Measurements from ENCODE around the gene ULBP2. TPM values are rescaled to one million over a fixed set of nuclear protein-coding genes. Genes with fewer than 3 reads are reported as not detected.

ULBP2 gene
- polyA plus RNA-seq, 1 donor (not counting 4 experiments of a cell fraction or from before 2014, with no cell fraction given), result 11.8 TPM

- FAIRE-seq, result no peak
- no peaks in the 10 kb centered on the region for H3K9me1 ChIP-seq (ENCODE audit: control insufficient read depth, extremely low read depth, insufficient read depth, low read length)
- no peak for DNase-seq (ENCODE audit: low read depth, low spot score)
- peaks cover 66% of the 10 kb centered on the region for H3K27me3 ChIP-seq (ENCODE audit: control insufficient read depth, extremely low read depth, insufficient read depth, low read length)
- H2AFZ ChIP-seq (ENCODE audit: control insufficient read depth, low read length), result no peak overlapping the region
- H3K9ac ChIP-seq (ENCODE audit: control insufficient read depth, extremely low read depth, insufficient read depth, low read length), result no peak overlapping the region
- H4K20me1 ChIP-seq (ENCODE audit: control insufficient read depth, extremely low read depth, insufficient read depth, low read length), result no peaks in the 10 kb centered on the region
- H3K79me2 ChIP-seq (ENCODE audit: control insufficient read depth, insufficient read depth, low read length), result no peaks in the 10 kb centered on the region
- H3K36me3 ChIP-seq (ENCODE audit: control insufficient read depth in 2 of 2, extremely low read depth in 1 of 2, insufficient read depth in 2 of 2, low read length in 2 of 2), result no peaks in the 10 kb centered on the region
- no peaks in the 10 kb centered on the region for H3K4me1 ChIP-seq (ENCODE audit: control insufficient read depth, extremely low read depth, insufficient read depth, low read length)
- TF ChIP-seq EZH2 (IDR thresholded peaks at IDR 0.05; ENCODE audit: low read length), result no peak
- no peak for TF ChIP-seq CTCF (optimal IDR thresholded peaks at IDR 0.05 in 1 of 3, IDR thresholded peaks at IDR 0.05 in 1 of 3, conservative IDR thresholded peaks at IDR 0.05 in 1 of 3; ENCODE audit: extremely low read depth in 1 of 3, insufficient read depth in 2 of 3, low read length in 3 of 3)
- no peaks in the 10 kb centered on the region for H3K9me3 ChIP-seq (ENCODE audit: control insufficient read depth, low read depth, low read length)
- H3K27ac ChIP-seq (ENCODE audit: control insufficient read depth, insufficient read depth, low read length), result no peak overlapping the region
- no peak overlapping the region for H3K4me3 ChIP-seq (ENCODE audit: control insufficient read depth in 2 of 3, extremely low read depth in 1 of 3, insufficient read depth in 2 of 3, low read depth in 1 of 3, low read length in 3 of 3)
- no peak overlapping the region for H3K4me2 ChIP-seq (ENCODE audit: control insufficient read depth, extremely low read depth, insufficient read depth, low read depth, low read length)
- dilution Hi-C loops (cut with MboI; ENCODE audit: extremely low pct_ligation_motif_present, low sequenced_read_pairs), result no loop called here
These were observed 41.3 kb downstream of the ULBP2 start for GRCh38 chr6:149983145-149983544.

GRCh38 chr6:149984773-149985172 is 43.0 kb downstream of the ULBP2 start:
- dilution Hi-C loops (cut with MboI; ENCODE audit: extremely low pct_ligation_motif_present, low sequenced_read_pairs), result no loop called here
- Histone ChIP-seq H3K27me3 (ENCODE audit: control insufficient read depth, extremely low read depth, insufficient read depth, low read length) (peaks cover 72% of the 10 kb centered on the region), H3K4me1 (ENCODE audit: control insufficient read depth, extremely low read depth, insufficient read depth, low read length) (peaks cover 3% of the 10 kb centered on the region), H2AFZ (ENCODE audit: control insufficient read depth, low read length) (no peak overlapping the region), H4K20me1 (ENCODE audit: control insufficient read depth, extremely low read depth, insufficient read depth, low read length) (no peaks in the 10 kb centered on the region), H3K9me3 (ENCODE audit: control insufficient read depth, low read depth, low read length) (peaks cover 6% of the 10 kb centered on the region), H3K9me1 (ENCODE audit: control insufficient read depth, extremely low read depth, insufficient read depth, low read length) (no peaks in the 10 kb centered on the region), H3K9ac (ENCODE audit: control insufficient read depth, extremely low read depth, insufficient read depth, low read length) (no peak overlapping the region), H3K4me2 (ENCODE audit: control insufficient read depth, extremely low read depth, insufficient read depth, low read depth, low read length) (no peak overlapping the region), H3K79me2 (ENCODE audit: control insufficient read depth, insufficient read depth, low read length) (no peaks in the 10 kb centered on the region), H3K4me3 (ENCODE audit: control insufficient read depth in 2 of 3, extremely low read depth in 1 of 3, insufficient read depth in 2 of 3, low read depth in 1 of 3, low read length in 3 of 3) (no peak overlapping the region), H3K36me3 (ENCODE audit: control insufficient read depth in 2 of 2, extremely low read depth in 1 of 2, insufficient read depth in 2 of 2, low read length in 2 of 2) (no peaks in the 10 kb centered on the region), H3K27ac (ENCODE audit: control insufficient read depth, insufficient read depth, low read length) (no peak overlapping the region)
- FAIRE-seq (no peak), DNase-seq (ENCODE audit: low read depth, low spot score) (no peak)
- TF ChIP-seq EZH2 (IDR thresholded peaks at IDR 0.05; ENCODE audit: low read length), result no peak
- no peak for TF ChIP-seq CTCF (optimal IDR thresholded peaks at IDR 0.05 in 1 of 3, IDR thresholded peaks at IDR 0.05 in 1 of 3, conservative IDR thresholded peaks at IDR 0.05 in 1 of 3; ENCODE audit: extremely low read depth in 1 of 3, insufficient read depth in 2 of 3, low read length in 3 of 3)

All from keratinocyte (primary cell).